NCI-H1694 (cell line): ENCODE data around the gene HEPHL1.

ENCODE experiments used
- DNase-seq: peaks from one replicate; lab custom pipeline; 2025; lab: John Stamatoyannopoulos, UW

HEPHL1 gene

DNA sequence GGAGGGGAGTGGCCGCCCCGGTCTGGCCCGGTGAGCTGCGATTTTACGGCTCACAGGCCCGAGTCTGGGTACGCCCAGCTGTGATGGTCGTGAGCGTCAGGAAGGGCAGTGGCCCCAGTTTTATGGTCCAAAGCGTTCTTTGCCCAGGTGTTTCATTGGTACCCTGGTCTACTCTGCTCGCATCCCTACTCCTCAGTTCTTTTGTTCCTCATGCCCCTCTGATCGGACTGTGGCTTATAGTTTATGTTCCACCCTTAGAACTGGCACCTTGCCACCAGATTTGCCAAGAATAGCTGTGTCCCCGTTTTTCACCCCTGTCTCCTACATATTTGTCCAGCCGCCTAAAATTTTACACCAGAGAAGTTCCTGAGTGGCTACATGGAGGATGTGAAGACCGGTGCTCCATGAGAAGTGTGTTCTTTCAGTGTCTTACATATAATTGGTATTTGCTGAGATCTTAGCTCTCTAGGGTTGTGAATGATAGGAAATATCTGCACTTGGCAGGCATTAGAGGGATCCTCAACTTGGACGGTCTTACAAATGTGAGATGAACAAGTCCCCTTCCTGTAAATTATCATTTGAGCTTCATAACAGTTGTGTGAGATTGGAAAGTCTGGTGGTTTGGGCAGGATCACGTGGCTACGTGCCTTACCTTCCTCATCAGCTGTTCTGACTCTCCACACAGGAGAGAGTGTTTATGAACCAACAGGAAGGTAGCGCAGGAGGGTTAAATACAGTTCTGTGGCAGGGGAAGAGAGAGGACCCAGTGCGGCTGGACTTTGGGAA is 108.6 kb downstream of the HEPHL1 start:
- DNase-seq = no peak

DNA sequence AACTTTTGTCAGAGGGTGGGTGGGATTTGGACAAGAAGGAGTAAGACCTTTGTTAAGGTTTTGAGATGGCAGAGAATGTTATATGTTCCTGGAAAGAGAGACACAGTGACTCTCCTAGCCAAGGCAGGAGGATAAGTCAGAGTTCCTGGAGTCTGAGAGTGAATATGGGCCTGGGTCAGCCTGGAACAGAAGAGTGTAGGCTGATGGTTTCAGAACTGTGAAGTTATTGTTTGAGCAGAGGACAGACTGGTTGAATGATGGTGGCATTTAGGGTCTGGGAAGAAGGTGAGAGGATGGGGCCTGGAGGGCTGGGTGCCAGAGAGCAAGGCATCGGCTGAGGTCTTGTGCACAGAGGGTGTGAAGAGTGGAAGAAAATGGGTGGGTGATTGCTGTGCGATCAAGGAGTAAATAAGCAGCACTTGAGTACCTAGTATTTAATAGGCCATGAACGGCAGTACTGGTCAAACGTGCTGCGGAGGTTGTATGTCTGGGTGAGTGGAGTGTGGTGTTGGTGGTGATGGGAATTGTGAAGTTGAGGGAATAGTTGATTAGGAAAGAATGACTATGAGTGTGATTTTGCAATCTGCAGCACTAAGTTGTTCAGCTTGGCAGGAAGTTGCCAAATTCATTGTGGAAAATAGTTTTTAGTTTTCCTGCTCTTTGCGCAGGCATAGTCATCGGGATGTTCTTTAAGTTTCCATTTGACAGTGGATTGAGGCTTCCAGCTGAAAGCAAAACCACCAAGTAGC is 109.3 kb downstream of the HEPHL1 start:
- DNase-seq = no peak

DNA sequence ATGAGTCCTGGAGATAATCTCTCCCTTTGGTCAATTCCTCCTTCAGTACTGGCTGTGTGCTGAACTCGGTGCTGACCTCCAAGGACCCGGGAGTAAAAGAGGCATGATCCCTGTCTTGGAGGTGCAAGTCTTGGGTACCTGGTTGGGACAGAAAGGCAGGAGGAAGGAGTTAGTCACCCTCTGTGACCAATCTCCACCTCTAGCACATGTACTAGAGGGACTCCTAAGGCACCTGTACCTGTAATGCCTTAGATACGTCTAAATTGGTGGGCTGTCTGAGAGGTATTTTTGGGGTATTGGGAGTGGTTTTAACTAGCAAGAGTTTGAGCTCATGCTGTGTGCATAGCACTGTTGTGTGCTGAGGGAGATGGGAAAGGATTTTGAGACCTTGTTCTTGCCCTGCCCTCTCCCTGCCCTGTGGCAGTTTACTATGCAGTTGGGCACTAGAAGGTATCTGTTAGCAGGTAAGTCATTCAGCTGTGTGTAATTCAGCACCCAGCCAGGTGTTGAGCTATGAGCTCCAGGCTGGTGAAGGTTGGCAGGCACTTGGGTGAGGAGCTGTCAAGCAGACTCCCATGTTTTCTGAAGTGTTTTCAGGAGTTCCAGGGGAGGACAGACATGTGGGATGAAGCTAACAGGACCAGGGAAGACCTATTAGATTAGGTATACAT is 110.0 kb downstream of the HEPHL1 start:
- no peak for DNase-seq

DNA sequence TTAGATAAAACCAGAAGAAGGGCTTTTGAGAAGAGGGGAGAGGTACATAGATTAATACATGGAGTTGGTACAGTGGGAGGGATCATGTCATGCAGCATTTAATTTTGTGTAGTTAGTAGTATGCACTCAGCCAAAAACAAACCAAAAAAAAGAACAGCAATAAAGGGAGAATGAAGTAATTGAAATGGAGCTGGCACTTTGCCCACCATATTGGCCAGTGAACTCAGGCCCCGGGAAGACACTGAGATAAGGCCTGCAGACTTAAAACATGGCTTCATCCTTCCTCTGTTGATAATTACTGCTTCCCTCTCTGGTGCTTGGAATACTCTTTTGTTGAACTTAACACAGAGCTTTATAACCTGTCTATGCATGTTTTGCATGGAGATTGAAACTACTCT is 110.6 kb downstream of the HEPHL1 start:
- DNase-seq = no peak

DNA sequence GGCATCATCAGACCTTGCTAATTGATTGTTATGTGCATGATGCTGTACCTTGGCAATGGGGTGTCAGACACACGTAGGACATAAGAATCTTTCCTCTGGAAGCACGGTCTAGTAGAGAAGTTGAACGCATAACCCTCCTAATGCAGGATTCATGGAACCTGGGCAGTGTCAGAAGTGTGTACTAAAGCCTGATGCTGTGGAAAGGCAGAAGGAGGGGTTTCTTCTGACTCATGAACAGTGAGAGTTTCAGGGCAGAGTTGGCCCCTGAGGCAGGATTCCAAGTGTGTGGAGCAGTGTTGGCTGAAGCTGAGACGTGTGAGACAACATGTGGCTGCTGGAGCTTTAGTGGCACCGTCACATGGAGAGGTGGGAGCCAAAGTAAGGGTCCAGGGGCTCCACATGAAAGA is 111.0 kb downstream of the HEPHL1 start:
- DNase-seq = no peak

DNA sequence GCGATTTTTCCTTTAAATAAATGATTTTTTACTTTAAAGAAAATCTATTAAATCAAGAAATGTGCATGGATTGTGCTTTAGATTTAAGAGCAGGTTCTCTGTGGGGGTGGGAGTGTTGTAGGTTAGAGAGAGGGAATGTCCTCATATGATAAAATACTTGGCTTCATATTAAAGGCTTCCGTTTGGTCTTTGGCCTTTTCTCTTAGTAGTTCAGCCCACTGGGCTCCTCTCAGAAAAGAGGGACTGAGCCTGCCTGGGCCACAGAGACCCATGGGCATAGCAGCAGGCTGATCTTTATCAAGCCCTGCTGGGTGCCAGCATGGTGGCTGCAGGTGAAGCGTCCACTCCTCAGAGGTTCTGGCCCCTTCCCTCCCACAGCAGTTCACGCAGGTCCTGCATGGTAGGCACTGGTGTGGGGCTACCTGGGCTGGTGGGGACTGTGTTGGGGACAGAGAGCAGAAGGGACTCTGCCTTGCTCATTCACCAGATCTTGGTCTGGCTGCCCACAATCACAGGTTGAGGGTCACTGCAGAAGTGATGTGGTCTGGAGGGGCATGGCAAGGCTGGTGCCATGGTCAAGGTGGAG is 111.8 kb downstream of the HEPHL1 start:
- DNase-seq = no peak

DNA sequence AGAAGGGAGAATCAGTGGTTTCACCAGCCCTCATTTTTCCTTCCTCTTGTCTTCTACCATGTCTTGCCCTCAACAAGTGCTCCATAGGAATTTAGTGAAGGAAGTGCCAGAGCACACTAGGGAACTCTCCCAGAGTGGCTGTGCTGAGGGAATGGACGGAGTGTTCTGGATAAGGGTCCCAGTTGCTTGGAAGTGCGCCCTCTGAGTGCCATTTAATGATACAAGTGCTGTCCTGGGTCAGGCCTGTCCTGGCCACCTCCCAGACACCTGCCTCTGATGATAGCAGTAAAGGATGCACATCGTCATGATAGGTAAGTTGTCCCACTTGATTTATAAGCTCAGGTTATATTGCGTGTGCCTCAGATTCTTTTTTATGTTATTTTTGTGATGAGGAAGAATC is 112.6 kb downstream of the HEPHL1 start:
- no peak for DNase-seq

DNA sequence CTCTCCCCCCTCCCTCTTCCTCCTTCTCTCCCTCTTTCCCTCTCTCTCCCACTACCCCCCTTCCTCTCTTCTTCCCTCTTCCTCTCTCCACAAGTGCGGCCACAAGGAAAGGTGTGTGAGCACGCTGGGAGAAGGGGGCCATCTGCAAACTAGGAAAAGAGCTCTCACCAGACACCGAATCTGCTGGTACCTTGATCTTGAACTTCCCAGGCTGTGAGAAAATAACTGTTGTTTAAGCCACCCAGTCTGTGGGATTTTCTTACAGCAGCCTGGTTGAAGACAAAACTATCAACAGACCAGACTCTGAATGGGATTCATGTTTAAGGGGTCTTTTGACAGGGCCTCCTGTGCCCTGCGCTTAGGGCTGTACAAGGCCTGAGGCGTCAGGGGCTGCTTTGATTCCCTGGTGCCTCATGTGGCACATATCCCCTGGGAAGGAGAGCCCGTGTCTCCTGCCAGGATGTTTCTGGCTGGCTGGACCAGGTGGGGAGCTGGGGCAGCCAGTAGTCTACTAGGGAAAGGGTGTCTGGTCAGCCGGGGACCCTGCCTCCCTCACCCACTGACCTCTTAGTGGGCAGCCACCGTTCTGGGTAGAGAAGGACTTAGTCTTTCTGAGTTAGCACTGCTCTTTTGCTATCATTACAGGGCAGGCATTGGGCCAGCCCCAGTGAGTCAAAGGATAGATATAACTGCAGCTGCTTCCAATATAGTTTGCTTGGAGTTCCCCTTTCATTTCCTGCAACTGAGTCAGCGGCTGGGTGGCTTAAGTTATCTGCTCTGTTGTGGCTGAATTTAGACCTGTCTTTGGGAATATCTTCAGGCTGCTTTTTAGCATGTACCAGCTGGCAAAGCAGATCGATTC is 113.7 kb downstream of the HEPHL1 start:
- DNase-seq = no peak

DNA sequence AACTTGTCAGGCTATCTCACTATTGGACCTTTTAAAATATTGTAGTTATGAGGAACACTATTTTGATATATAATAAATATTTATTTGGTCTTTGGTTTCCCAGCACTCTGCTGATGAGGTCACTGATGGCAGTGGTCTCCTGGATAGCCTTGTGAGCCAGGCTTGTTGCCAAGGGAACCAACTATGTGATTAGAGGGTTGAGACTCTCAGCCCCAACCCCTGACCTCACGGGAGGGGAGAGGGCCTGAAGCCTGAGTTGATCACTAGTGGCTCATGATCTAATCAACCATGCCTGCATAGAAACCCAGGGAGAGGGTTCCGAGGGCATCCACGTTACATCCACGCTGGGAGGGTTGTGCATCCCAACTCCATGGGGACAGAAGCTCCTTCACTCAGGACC is 118.3 kb downstream of the HEPHL1 start:
- DNase-seq = no peak

DNA sequence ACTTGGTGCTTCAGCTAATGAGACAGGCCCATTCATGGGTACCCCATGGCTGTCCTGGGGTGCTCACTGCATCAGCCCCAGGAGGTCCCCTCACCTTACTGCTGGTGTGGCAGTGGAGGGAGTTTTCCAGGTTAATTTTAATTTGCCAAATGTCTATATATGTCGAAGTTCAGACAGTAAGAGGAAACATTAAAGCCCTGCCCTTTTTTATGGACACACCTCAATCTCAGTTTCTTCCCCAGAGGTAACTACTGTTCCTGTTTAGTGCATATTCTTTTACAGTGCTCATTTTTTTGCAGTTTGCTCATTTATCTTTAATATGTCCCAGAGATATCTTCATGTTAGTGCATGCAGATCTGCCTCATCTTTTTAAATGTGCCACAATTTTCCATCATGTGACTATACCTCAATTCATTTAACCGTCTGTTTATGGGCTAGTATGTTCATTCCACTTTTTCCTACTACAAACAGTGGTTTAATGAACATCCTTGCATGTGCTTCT is 119.1 kb downstream of the HEPHL1 start:
- no peak for DNase-seq

DNA sequence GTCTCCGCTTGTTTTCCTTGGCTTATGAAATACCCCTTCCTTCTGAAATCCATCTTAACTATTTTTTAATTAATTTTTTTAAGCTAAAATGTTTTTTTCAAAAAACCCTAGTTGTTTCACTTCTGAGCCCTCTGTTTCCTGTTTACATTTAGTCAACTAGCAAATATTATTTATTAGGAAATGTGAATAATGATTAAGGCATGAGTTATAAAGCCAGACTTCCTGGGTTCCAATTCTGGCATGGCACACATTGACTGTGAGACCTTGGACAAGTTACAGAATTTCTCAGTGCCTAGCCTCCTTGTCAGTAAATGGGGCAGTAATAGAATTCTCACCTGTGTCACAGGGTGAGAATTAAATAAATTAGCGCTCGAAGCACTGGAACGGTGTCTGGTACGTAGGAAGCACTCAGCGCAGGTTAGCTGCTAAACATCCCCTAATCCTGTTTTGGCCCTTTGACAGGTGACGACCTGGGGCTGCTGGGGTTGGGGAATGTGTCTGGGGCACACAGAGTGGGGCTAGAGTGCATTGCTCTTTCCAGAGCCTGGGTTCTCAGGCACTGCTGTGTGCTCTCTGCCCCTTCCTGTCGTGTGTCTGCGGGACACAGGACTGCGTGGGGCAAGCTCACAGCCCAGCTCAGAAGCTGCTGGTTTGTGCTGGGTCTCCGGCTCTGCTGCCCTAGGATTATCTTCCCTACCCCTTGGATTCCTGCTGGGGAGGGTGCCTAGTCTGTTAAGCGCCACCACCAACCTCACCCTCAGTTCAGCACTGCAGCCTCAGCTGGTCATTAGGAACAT is 120.6 kb downstream of the HEPHL1 start:
- DNase-seq = no peak

DNA sequence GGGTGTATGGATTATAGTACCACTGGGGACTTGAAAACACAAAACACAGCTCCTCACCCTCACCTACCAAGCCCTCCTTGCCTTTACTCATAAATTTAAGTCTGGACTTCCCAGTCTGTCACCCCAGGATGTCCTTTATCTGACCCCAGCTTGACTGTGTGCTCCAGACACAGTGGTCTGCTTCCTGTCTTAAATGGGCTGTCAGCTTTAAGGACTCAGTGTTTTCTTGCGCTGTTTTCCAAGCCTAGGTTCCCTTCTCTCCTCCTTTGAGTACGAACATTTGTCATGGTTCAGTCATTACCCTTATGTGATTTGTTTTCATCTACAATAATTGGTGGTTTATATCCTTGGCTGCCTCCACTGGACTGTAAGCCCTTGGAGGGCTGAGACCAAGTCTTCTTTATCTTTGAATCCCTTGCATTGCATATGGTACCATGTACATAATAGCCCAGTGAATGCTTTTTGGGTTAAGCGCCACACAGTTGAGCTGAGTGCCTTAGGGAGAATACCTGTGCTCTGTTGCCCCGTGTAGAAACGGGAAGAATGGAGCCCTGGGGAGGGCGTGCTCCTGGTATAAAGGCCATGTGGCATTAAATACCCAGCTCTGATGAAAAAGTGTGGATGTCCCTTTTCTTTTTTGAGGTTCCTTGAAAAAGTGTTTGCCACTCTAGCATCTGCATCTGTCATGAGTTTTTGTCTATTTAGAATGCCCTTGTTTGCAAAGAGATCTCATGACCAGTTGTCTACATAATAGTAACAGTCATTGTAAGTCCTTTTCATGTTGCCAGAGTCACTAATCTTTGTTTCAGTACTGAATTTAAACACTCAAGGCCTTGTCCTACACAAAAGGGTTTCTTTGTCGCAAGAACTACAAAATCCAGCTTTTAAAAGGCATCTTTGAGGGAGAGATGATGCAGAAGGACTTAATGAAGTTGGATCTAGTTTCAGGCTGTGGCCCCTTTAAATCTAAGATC is 121.4 kb downstream of the HEPHL1 start:
- DNase-seq = no peak

DNA sequence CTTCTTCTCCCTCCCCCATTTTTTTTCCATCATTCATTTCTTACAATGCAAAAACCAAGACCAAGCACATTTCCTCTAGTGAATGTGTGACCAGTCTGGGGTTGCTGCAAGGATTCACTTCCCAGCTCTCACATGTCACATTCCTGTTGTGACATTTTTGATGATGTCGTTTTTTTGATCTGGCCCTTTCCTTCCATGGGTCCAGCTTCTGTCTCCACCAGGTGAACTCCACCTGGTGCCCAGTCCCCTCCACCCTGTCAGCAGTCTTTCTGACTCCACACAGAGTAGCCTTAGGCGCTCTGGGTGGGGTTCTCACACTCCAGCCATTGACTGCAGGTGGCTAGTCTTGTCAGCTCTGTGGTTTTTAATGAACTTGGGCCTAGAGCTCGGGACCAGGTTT is 123.1 kb downstream of the HEPHL1 start:
- DNase-seq = no peak

DNA sequence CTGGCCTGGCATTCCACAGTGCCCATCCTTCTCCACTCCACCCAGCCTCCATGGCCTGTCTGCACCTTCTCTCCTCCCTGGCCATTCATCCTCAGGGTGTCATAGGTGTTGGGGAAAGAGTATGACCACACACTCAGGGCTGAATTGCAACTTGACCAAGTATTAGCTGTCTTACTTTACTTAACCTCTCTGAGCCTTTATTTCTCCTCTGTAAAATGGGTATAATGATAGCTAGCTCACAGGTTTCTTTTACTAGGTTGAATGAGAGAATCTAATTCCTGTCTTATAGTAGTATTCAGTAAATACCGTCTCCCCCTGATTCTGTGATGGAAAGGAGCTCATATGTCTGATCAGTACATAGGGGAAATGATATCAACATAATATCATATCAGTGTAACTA is 123.5 kb downstream of the HEPHL1 start:
- no peak for DNase-seq

DNA sequence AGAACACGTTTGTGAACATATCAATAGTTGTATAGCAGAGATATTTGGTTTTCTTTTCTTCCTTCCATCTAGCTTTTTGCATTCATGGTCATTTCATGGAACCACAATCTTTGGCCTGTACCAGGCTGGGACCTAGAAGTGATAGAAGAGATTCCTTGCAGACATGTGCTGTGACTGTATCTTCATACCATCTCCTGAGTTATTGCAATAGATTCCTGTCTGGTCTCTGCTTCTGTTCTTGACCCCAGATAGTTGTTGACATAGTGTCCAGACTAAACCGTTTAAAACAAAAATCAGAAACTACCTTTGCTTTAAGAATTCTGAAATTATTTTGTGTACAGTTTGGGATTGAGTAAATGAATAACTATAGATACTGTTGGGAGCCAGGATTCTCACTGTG is 124.3 kb downstream of the HEPHL1 start:
- no peak for DNase-seq

DNA sequence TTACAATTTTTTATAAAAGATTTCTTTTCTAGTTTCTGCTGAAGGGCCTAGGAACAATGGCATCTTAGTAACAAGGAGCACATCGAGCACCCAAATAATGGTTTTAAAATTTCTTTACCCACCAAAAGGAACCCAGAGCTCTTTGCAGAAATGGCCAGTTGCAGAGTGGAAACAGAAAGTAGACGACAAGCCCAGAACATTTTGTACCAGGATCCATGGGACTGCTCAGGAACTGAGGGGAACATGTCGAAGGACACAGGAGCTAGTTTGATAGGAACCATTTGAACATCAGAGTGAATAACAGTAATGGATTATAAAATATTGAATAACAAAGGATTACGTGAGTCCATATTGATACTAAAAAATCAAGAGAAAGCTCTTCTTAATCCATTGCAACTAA is 124.8 kb downstream of the HEPHL1 start:
- DNase-seq = no peak

DNA sequence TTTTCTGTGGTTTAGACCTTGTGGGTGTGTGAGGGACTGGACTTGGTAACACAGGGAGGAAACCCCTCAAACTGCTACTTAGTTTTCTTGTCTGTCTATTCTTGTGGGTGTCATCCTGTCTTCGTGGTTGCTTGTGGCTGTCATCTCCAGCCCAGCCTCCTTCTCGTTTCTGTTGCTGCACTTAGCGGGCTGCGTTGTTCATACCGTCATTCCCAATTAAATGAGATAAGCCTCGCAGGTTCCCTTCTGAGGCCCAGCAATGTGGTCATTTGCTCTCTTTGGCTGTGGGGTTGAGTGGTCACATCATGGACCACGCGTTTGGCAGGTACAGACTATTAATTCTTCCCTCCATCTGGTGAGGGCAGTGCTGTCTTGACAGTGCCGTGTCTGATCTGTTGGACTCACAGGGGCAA is 126.3 kb downstream of the HEPHL1 start:
- DNase-seq = no peak

DNA sequence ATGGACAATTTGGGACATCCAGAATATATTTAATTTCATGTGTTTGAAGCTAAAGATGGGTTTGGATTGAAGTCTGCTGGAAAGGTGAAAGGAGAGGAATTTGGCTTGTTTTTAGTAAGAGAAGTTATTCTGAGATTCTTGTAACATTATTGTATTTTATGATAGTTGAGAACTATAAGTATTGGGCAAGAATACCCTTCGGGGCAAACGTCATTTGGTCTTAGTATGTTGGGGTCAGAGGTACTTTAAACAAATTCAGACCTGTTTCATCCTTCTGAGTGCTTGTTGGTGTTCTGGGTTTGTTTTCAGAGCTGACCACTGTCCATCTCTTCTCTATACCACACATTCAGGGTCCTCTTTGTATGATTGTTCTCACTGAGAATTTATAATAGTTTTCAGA is 127.0 kb downstream of the HEPHL1 start:
- no peak for DNase-seq

DNA sequence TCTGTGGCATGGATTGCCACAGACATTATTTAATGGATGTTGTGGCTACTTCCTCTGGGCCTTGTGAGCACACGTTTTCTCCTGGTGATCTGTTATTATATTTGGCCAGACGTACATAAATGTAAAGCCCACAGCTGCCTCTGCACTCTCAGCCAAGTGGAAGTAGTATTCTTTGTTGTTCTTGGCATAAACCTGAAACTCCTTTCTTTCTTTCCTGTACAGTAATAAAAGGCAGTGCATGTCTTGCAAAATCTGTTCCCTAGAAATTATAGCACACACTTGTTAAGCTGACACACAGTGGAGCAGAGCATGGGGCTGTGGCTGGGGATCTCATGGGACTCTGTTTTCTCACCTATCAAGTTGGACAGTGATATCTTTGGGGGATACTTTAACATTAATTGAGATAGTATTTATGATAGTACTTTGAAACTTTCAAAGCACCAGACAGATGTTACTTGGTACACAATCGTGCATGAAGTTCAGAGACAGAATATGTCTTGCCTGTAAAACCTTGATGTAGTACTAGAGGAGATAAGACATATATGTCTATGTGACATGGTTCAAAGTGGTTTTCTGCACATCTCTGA is 128.4 kb downstream of the HEPHL1 start:
- DNase-seq = no peak
